Osteocyte (in vitro differentiated cells): ENCODE measurements around the gene PTPN14. TPM values are rescaled to one million over a fixed set of nuclear protein-coding genes. Genes with fewer than 3 reads are reported as not detected.
A peak's percentile ranks its signal among the peaks of the same experiment; 100 is the strongest.

Experiments used
- DNase-seq: peaks from one replicate; pipeline ENCODE4 v3.0.0; 2021; ENCODE audit warnings: mixed read lengths; ENCODE audit not compliant: unreplicated experiment; ENCODE audit errors: extremely low spot score
- H3K27ac Mint-ChIP-seq: one replicate; pipeline ENCODE4 v1.8.0; 2021; ENCODE audit warnings: mild to moderate bottlenecking, mixed read lengths; ENCODE audit not compliant: unreplicated experiment
- H3K27me3 Mint-ChIP-seq: one replicate; pipeline ENCODE4 v1.8.0; 2021; ENCODE audit warnings: mixed read lengths; ENCODE audit not compliant: unreplicated experiment
- H3K36me3 Mint-ChIP-seq: one replicate; pipeline ENCODE4 v1.8.0; 2021; ENCODE audit warnings: mixed read lengths; ENCODE audit not compliant: unreplicated experiment
- H3K4me1 Mint-ChIP-seq: one replicate; pipeline ENCODE4 v1.8.0; 2021; ENCODE audit warnings: mixed read lengths; ENCODE audit not compliant: unreplicated experiment
- H3K4me3 Mint-ChIP-seq: one replicate; pipeline ENCODE4 v1.8.0; 2021; ENCODE audit warnings: mild to moderate bottlenecking, moderate library complexity, mixed read lengths; ENCODE audit not compliant: unreplicated experiment
- H3K9me3 Mint-ChIP-seq: one replicate; pipeline ENCODE4 v1.8.0; 2021; ENCODE audit warnings: mixed read lengths; ENCODE audit not compliant: unreplicated experiment
- CTCF ChIP-seq: fragments of 200-600 bp; sonication (generic); IDR thresholded peaks from 2 replicates; pipeline ENCODE4 v1.5.0; 2021; ENCODE audit warnings: antibody characterized with exemption, mild to moderate bottlenecking, moderate library complexity
- total RNA-seq: library from RNA; stranded (reverse); gene quantifications from 2 replicates; pipeline ENCODE4 v1.2.1, GENCODE V29; 2021

The PTPN14 gene
- total RNA-seq, 1 donor from 2014 or later: 140 TPM

- Mint-ChIP-seq H3K27me3 (no peaks in the 10 kb centered on the region), H3K36me3 (no peaks in the 10 kb centered on the region), H3K4me3 (peak overlapping the region; percentile 16), H3K9me3 (no peaks in the 10 kb centered on the region), H3K4me1 (peaks cover 83% of the 10 kb centered on the region), H3K27ac (peak overlapping the region; percentile 94)
- DNase-seq: no peak
- TF ChIP-seq CTCF: no peak
These were observed 77.5 kb downstream of the PTPN14 start for GRCh38 chr1:214473862-214474261.

- Mint-ChIP-seq H3K27me3 (no peaks in the 10 kb centered on the region), H3K4me1 (peaks cover 84% of the 10 kb centered on the region), H3K36me3 (no peaks in the 10 kb centered on the region), H3K4me3 (no peak overlapping the region), H3K9me3 (no peaks in the 10 kb centered on the region), H3K27ac (peak overlapping the region; percentile 94)
- no peak for DNase-seq
- no peak for TF ChIP-seq CTCF
These were observed 78.0 kb downstream of the PTPN14 start for GRCh38 chr1:214473387-214473786.

GRCh38 chr1:214472364-214472763, 79.0 kb downstream of the PTPN14 start:
- TF ChIP-seq CTCF: no peak
- DNase-seq: no peak
- Mint-ChIP-seq H3K4me1 (peaks cover 82% of the 10 kb centered on the region), H3K27me3 (no peaks in the 10 kb centered on the region), H3K27ac (peak overlapping the region; percentile 94), H3K9me3 (no peaks in the 10 kb centered on the region), H3K4me3 (no peak overlapping the region), H3K36me3 (no peaks in the 10 kb centered on the region)

GRCh38 chr1:214471458-214471857, 79.9 kb downstream of the PTPN14 start:
- TF ChIP-seq CTCF: no peak
- no peak for DNase-seq
- H3K4me3 Mint-ChIP-seq: no peak overlapping the region
- no peaks in the 10 kb centered on the region for H3K9me3 Mint-ChIP-seq
- H3K36me3 Mint-ChIP-seq: no peaks in the 10 kb centered on the region
- H3K27me3 Mint-ChIP-seq: no peaks in the 10 kb centered on the region
- peak overlapping the region; percentile 94 for H3K27ac Mint-ChIP-seq
- peaks cover 82% of the 10 kb centered on the region for H3K4me1 Mint-ChIP-seq

- TF ChIP-seq CTCF: no peak
These were observed 81.3 kb downstream of the PTPN14 start for GRCh38 chr1:214470132-214470531.

More at GRCh38 chr1:214470132-214470531, 81.3 kb downstream of the PTPN14 start:
- no peaks in the 10 kb centered on the region for H3K9me3 Mint-ChIP-seq
- no peaks in the 10 kb centered on the region for H3K27me3 Mint-ChIP-seq
- DNase-seq: no peak
- peaks cover 76% of the 10 kb centered on the region for H3K4me1 Mint-ChIP-seq
- no peak overlapping the region for H3K27ac Mint-ChIP-seq
- H3K4me3 Mint-ChIP-seq: no peak overlapping the region
- peaks cover 2% of the 10 kb centered on the region for H3K36me3 Mint-ChIP-seq
